GM06990 (cell line): ENCODE data around the gene ZYX.
"Not testable (repeated sequence)": the region's sequence is repeated elsewhere in the genome, so short reads cannot be mapped to it uniquely, and the experiment has no call there.

ENCODE experiments used
- DNase-seq: peaks from one replicate; pipeline ENCODE4 v3.0.0-alpha.2; 2011; ENCODE audit not compliant: insufficient read length; ENCODE audit errors: extremely low read depth
- H3K27me3 ChIP-seq: replicated peaks from 2 replicates; pipeline ENCODE4 v1.6.0; 2011; ENCODE audit warnings: low read length; ENCODE audit not compliant: control insufficient read depth, insufficient read depth
- H3K36me3 ChIP-seq: 2 replicates; pipeline ENCODE4 v1.5.1; 2011; ENCODE audit warnings: low read length; ENCODE audit not compliant: control insufficient read depth, insufficient read depth
- H3K4me3 ChIP-seq: replicated peaks from 2 replicates; pipeline ENCODE4 v1.5.1; 2011; ENCODE audit warnings: low read depth, mild to moderate bottlenecking, control low read depth, low read length
- CTCF ChIP-seq: IDR thresholded peaks from 2 replicates; pipeline ENCODE4 v1.5.1; 2011; ENCODE audit warnings: low read length, control low read depth, mild to moderate bottlenecking, inconsistent platforms; ENCODE audit not compliant: insufficient read depth, poor library complexity, severe bottlenecking

The ZYX gene

GRCh38 chr7:143399642-143400041 is 18.5 kb downstream of the ZYX start:
- no peak overlapping the region for H3K4me3 ChIP-seq
- TF ChIP-seq CTCF: no peak
- H3K27me3 ChIP-seq: no peaks in the 10 kb centered on the region; the same call in 1 of the 2 replicates
- DNase-seq: no peak
- no peaks in the 10 kb centered on the region for H3K36me3 ChIP-seq

- no peak for TF ChIP-seq CTCF
- H3K36me3 ChIP-seq: no peaks in the 10 kb centered on the region
- H3K27me3 ChIP-seq: no peaks in the 10 kb centered on the region; the same call in 1 of the 2 replicates
- H3K4me3 ChIP-seq: no peak overlapping the region
- no peak for DNase-seq
Observed at GRCh38 chr7:143401265-143401664, 20.1 kb downstream of the ZYX start.

GRCh38 chr7:143402233-143402632 is 21.1 kb downstream of the ZYX start:
- H3K4me3 ChIP-seq, H3K27me3 ChIP-seq, DNase-seq, H3K36me3 ChIP-seq: not testable (repeated sequence)

GRCh38 chr7:143405173-143406001 is 24.2 kb downstream of the ZYX start:
- no peak for TF ChIP-seq CTCF
- DNase-seq: no peak
- H3K4me3 ChIP-seq: no peak overlapping the region

GRCh38 chr7:143406002-143406357 is 24.8 kb downstream of the ZYX start:
- no peak for DNase-seq
- H3K27me3 ChIP-seq: no peaks in the 10 kb centered on the region; the same call in 1 of the 2 replicates
- TF ChIP-seq CTCF: no peak
- no peak overlapping the region for H3K4me3 ChIP-seq
- no peaks in the 10 kb centered on the region for H3K36me3 ChIP-seq

More at GRCh38 chr7:143405173-143406001, 24.2 kb downstream of the ZYX start:
- Histone ChIP-seq H3K27me3 (no peaks in the 10 kb centered on the region; the same call in 1 of the 2 replicates), H3K36me3 (no peaks in the 10 kb centered on the region)

- H3K36me3 ChIP-seq: no peaks in the 10 kb centered on the region
- no peak for TF ChIP-seq CTCF
- no peak for DNase-seq
- no peaks in the 10 kb centered on the region; the same call in 1 of the 2 replicates for H3K27me3 ChIP-seq
- no peak overlapping the region for H3K4me3 ChIP-seq
Observed at GRCh38 chr7:143407287-143408251, 26.4 kb downstream of the ZYX start.
